HG02970 (cell line): ENCODE measurements around the gene GLUL.
"Not testable (repeated sequence)": the region's sequence is repeated elsewhere in the genome, so short reads cannot be mapped to it uniquely, and the experiment has no call there.

Experiments
- ATAC-seq: cut with Tn5 transposase; IDR thresholded peaks from one replicate; pipeline ENCODE4 v1.9.1; 2021; ENCODE audit warnings: mild to moderate bottlenecking, moderate library complexity, moderate number of reproducible peaks; ENCODE audit not compliant: unreplicated experiment, low FRiP score

The GLUL gene

DNA sequence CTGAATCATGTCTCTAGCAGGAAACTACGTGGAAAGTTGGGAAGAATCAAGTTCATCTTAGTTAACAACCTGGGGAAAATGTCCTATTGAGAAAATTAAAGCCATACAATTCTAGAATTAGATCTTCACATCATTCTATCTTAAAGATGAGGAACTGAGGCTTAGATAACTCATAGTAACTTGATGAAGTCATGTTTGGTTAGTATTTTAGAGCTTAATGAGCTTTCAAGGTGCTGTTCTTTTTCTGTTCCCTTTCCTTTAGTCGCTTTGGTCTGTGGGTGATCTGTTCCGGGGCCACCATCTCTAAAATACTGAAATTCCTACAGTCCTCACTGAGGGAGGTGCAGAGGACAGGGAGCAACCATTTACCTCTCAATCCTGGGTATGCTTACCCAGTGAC is 4.3 kb upstream of the GLUL start:
- no peak for ATAC-seq

DNA sequence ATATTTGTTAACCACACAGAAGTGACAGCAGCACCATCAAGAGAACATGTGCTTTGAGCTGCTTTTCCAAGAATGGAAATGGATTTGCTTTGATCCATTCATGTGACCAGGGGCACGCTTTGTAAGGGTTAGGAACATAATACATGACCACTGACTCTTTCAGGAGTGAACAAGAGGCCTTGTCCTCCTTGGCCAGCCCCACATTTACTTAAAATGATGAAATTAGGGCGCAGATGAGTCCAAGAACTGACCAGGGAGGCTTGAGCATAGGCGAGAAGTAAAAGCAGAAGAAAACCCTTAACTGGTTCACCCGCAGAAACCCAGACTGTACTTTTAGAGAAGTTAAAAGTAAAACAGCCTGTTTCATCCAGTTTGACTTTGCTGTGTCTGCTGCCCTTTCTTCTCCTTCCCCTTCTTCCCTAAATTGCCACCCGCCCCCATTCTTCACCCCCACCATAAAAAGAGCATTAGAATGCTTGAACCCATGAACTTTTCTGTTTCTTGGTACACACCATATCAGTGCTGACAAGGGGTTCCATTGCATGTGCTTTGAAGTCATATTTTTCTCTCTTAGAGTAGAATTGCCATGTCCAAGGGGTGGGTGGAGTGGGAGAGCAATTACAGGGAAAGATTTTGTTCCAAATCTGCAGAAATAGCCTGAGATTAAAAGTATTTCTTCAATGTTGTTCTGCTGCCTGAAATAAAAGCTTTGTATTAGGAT is 2.6 kb upstream of the GLUL start:
- ATAC-seq: no peak

DNA sequence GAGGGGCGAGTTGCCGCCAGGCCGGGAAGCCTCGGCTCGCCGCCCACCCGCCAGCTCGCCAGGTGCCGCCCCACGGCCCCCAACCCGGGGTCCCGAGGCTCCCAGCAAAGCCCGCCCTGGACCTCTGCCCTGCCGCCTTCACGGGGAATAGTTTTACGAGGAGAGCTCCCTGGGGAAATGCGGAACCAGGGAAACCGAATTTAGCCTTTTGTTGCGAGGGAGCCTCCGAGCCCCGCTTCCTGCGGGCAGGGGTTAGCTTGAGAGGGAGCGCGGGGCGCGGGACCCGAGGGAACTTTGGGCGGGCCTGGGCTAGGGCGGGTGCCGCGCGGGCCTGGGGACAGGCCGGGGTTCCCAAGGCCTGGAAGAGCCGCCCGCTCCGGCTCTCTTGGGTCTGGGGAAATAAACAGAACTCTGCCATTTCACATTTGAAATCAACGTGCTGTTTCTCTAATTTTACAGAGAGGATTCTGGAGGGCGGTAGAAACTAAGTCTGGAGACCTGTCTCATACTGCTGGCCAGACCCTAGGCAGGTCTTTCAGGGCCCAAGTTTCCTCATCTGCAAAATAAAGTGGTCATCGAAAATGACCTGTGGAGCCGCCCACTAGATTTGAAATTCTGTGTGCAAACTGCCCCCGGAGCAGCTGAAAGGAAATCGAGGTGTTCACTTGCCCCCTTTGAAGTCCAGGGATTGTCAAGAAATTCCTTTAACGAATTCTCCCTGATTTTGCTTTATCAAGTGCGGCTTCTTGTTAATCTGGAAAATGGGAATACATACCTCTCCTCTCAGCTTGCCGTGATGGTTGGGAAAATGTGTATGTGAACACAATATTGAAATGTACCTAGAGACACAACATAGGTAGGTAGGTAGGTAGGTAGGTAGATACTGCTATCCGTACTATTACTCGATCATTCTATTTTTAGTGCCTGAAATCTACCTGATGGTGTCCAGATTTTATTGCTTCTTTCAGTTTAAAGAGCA is 749 bp upstream of the GLUL start:
- ATAC-seq: peak; percentile 6

DNA sequence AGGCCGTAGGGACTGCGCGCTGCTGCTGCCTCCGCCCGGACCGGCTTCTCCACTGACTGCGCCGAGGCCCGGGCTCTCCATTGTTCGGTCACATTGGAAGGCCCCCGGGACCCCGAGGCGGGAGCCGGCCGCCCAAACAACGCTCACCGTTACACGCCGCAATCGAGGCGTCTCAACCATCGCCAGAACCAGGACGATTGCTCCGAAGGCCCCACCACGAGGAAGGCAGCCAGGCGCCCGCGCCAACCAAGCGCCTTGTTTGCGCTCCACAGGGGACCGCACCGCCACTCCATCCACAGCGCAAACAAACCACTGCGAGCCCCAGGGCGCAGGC is 595 bp downstream of the GLUL start:
- no peak for ATAC-seq

DNA sequence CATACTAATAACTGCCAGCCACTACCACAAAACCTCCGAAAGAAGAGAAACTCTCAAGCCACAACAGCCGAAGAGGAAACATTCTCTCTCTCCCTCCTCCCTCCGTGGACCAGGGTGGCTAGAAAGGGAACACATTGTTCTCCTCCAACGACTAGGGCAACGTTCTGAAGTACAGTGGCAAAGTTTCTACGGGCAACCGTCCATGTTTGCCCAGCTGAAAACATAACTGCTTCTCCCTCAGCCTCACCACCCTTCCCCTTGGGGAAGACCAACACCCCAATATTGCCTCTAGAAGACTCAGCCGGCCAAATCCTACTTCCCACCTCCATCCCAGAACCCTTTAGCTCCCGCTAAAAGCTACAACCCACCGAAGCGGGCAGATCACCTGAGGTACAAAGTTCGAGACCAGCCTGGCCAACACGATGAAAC is 2.0 kb downstream of the GLUL start:
- ATAC-seq: no peak

DNA sequence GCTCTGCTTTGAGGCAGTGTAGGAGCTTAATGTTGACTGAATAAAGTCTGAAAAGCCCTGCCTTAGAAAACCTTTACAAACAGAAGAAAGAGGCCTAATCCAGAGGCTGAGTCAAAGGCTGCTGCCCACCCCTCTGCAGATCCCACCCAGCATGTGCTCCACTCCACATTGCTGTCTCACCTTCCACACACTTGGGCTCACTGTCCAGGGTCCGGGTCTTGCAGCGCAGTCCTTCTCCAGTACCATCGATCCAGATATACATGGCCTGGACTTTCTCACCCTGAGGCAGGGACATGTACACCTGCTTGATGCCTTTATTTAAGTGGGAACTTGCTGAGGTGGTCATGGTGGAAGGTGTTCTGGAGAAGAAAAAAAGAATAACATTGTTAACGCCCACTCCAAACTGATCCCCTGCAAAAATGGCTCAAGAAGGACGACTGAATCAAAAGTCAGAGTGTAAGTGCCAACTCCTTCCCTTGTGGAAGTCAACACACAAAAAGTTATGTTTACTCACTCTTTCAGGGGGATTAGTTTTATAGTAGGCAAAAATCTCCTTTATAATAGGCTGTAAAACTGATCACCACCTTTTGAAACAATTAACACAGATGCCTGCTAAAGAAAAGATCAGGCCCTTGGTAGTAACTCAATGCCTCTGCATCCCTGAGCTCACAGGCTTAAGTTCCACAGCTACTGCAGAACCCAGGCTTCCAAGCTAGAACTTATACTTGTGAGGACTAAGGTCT is 3.0 kb downstream of the GLUL start:
- ATAC-seq: no peak

DNA sequence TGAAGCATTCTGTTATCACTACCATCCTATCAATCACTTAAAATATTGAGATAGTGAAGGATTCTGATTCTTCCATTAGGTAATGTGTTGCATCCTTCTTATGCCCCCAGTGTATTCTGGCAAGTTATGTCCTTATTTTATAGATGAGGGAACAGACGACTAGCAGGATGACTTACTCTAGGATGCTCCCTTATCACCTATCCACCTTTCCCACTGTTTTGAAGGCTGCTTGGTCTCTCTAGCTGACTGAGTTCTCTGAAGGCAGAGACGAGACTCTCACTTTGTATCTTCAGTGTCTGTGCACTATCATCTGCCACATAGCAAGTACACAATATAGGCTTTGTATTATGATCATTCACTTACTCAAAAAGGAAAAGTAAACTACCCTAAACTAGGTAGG is 4.0 kb downstream of the GLUL start:
- ATAC-seq: no peak

DNA sequence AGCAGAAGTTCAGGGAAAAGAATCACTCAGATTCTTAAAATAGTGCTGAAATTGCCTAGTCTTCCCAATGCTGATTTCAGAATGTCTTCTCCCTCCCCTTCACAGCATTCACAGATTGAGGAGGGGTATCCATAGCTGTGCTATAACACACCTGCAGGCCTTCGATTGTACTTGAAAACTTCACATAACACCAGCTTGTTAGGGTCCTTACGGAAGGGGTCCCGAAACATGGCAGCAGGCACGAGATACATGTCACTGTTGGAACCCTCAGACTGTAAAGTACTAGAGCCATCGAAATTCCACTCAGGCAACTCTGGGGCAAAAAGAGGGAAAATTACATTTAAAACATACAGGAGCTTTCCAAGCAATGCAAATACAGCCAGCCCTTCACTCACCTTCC is 4.6 kb downstream of the GLUL start:
- no peak for ATAC-seq

DNA sequence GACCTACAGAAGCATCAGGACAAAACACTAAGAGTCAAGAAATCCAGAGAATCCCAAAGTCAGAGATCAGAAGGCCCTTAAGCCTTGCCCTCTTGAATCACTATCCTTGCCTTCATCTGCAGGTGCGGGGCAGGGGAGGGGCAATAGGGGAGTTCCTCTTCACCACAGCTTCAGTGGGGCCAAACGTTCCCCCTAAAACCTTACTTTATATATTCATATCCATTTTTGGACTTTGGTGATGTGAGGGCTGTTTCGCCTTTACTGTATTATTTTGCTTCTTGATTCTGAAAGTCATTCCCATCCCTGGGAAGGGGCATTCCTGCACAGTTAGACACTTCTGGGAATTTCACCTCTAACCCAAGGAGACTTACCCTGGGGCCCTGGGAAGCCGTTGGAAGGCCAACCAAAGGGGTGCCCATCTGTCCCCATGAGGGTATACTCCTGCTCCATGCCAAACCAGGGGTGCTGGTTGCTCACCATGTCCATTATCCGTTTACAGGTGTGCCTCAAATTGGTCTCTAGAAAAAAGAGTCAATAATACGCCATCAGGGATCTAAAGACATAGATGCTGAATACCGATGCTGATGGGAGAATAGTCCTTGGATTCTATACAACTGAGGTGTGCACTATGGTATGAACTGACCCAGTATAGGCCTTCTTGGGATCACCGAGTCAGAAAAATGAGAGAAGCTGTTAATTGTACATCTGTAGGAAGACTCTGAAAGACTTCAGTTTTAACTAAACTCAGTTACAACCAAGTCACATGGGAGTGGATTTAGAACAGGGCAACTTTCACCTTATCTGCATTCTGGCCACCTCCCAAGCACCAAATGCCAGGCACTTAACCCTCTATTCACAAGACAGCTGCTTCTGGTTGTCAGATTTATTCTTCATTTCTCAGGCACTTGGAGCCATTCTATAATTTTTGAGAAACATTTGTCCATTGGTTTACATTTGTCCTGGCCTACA is 5.4 kb downstream of the GLUL start:
- ATAC-seq: no peak

DNA sequence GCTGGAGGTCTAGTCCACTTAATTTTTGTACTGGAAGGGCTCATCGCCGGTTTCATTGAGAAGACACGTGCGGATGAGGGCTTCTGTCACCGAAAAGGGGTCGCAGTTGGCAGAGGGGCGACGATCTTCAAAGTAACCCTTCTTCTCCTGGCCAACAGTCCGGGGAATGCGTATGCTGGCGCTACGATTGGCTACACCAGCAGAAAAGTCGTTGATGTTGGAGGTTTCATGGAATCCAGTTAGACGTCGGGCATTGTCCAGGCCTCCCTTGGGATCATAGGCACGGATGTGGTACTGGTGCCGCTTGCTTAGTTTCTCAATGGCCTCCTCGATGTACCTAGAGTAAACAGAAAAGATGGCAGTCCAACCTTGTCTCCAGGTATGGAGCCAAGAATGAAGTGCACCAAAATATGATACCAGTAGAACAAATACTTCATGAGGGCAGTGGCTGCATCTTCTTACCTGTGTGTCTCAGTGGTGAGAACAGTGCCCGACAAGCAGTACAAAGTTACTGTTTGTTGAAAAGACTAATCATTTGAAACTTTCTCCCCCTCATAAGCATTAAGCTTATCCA is 7.1 kb downstream of the GLUL start:
- ATAC-seq: no peak

DNA sequence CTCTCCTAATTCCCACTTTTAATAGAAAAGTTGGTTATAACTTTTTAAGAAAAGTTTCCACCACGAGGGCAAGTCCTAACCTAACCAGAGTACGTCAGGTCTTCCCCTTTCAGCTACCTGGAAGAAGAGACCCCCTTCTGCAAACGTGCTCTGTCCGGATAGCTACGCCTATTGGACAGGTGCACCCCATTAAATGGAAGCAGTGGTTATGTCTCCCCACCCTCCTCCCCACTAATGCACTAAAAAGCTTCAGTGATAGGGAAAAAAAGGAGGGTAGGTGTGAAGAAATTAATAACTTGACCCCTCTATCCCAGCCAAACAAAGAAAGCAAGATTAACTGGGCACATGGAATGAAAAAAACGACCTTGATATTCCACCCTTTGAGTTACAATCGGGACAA is 7.7 kb downstream of the GLUL start:
- no peak for ATAC-seq

DNA sequence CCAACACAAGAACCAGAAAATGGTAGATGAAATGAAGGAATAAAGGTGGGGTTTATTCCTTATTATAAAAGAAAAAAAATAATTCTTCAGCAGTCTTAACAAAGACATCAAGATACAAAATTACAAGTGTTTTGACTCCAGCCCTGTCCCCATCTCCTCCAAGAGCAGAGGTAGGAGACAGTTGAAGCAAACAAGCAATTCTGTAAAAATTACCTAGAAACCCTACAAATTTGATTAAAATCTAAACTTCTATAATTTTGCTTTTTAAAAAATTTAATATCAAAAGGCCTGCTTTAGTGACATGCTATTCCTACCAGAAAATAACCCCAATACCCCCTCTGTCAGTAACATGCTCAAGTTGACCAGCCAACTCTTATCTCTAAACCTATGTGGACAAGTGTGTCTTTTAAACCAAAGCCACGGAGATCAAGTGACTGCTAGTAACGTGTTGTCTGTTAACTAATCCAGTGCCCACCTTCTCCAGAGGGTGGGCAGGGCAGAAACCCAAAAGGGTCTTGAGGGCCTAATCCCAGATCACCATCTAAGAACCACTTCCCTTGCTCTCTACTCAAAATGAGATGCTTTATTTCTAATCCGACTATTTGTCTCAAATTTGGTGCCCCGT is 8.4 kb downstream of the GLUL start:
- ATAC-seq: no peak

DNA sequence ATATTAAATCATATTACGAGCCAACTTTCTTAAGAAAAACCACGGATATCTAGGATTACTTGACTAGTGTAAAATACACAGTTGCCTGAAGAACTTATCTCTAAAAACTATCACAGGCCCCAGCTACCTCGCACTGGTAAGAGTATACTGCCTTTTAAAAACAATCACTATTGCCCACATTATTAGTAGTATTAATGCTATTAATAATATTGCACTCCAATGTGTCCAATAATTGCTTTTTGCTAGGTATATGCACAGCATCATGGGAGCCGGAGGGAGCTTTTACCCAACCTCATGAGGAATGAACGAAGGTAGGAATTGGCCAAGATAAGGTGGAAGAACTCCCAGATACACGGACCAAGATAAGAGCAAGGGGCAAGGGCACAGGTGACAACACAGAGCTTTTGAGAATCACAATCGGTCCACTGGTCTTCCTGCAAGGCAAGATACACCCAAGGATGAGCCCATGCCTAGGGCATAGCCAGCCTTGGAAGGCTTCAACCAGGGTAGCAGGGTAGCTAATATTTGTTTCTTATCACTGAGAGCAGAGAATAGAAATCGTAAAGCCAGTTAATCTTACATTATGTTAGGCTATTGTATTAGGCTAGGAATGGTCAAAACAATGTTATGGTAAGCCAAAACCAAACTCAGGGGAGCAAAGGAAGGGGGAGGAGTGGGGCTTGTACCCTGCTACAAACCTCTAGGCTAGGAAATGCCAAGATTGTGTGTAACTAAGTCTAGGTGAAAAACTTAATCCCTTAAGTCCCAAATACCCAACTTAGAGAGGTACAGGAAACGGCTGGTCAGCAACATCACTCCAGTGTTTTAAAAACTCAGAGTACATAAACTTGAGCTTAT is 9.4 kb downstream of the GLUL start:
- ATAC-seq: no peak

DNA sequence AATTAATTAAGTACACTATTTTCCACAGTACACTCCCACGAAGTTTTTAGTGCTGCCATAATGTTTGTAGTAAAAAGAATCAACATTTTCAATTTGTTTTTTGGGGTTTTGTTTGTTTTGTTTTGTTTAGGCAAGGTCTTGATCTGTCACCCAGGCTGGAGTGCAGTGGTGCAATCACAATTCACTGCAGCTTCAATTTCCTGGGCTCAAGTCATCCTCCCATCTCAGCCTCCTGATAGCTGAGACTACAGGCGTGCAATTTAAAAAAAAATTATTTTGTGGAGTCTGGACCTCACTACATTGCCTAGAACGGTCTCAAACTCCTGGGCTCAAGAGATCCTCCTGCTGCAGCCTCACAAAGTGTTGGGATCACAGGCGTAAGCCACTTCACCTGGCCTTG is 11.4 kb downstream of the GLUL start:
- ATAC-seq: no peak

DNA sequence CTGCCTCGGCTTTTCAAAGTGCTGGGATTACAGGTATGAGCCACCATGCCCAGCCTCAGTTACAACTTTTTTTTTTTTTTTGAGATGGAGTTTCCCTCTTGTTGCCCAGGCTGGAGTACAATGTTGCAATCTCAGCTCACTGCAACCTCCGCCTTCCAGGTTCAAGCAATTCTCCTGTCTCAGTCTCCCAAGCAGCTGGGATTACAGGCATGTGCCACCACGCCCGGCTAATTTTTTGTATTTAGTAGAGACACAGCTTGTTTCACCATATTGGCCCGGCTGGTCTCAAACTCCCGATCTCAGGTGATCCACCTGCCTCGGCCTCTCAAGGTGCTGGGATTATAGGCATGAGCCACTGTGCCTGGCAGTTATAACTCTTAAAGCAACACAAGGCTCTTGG is 11.8 kb downstream of the GLUL start:
- not testable (repeated sequence) for ATAC-seq

DNA sequence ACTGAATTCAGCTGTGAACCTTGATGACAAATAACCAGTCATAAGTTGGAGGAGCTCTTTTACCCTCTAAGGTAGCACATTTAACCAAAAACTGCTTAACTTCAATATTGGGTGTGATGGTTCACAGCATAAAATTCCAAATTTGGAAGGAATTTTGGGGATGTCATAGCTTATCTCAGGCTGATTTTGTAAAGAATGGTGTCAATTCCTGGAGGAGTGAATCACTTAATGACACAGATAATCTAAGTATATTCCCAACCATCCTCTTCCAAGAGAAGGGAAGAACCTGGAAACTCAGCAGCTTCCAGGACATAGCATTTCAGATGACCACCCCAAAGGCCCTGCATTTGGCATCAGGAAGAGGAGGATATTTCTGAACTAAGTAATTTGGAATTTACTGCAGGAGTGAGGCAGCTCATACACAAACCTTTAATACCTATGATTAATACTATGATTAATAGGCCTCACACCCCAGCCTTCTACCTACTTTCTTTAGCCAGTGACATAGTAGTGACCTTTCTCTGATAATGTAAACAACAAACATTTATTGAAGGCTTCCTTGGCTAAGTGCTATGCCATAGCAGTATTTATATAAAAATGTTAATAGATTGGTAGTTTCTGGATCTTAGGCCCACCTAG is 14.5 kb downstream of the GLUL start:
- no peak for ATAC-seq

DNA sequence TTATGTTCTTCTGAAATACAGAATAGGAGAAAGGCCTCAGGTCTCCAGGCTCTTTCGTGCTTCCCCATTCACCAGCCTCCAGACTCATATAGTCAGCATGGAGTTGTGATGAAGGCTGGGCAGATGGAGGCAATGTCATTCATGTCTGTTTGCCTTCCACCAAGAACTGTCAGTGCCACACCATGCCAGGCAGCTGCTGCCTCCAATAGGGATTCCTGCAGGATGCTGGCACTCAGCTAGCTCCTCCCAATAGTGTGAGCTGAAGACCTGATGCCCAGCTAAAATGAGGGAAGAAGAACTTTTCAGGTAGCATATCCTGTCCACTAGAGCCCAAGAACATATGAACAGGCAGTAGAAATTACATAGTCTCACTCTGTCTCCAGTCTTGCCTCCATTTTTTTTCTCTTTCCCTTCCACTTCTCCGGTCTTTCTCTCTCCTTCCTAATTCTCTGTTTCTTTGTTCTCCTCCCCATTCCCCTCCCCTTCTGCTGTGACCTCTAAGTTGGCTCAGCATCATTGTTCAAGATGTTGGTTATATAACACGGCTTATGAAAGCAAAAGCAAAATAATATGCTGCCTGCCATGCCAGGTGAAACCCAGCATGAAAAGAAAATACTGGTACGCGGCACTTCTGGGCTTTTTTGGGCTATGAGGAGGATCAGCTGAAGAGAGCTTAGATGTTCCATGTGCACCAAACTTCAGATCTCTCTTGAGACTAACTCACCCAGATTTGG is 17.3 kb downstream of the GLUL start:
- no peak for ATAC-seq
